Iris pigment epithelial cell (primary cell): ENCODE data around the gene SAMD1.
A peak's percentile ranks its signal among the peaks of the same experiment; 100 is the strongest.

Experiments
- DNase-seq: peaks from one replicate; pipeline ENCODE4 v3.0.0-alpha.2; 2011; ENCODE audit warnings: low read depth

The SAMD1 gene

GRCh38 chr19:14089662-14090508 is 666 bp downstream of the SAMD1 start:
- peak; percentile 86 for DNase-seq

- DNase-seq: peak; percentile 28
These were observed 1.2 kb downstream of the SAMD1 start for GRCh38 chr19:14089412-14089661.

- DNase-seq: no peak
These were observed 1.7 kb downstream of the SAMD1 start for GRCh38 chr19:14088634-14089411.

GRCh38 chr19:14086098-14086497 is 4.5 kb downstream of the SAMD1 start:
- no peak for DNase-seq

- DNase-seq: no peak
These were observed 5.1 kb downstream of the SAMD1 start, which contains the start of gene C19orf67 for GRCh38 chr19:14085309-14085995. Gene C19orf67 (minus strand): TSS chr19:14085783. CDS start chr19:14085627, 156 bp downstream.

- DNase-seq: no peak
These were observed 7.9 kb downstream of the SAMD1 start for GRCh38 chr19:14082675-14082960.

GRCh38 chr19:14081797-14082674 is 8.5 kb downstream of the SAMD1 start:
- DNase-seq: peak; percentile 38

GRCh38 chr19:14080887-14081796 is 9.4 kb downstream of the SAMD1 start:
- peak; percentile 99 for DNase-seq

- DNase-seq: no peak
These were observed 12.1 kb downstream of the SAMD1 start for GRCh38 chr19:14078411-14078810.

GRCh38 chr19:14073925-14074838 is 16.4 kb downstream of the SAMD1 start:
- peak; percentile 39 for DNase-seq

GRCh38 chr19:14073261-14073924 is 17.2 kb downstream of the SAMD1 start:
- peak; percentile 89 for DNase-seq

- peak; percentile 45 for DNase-seq
These were observed 17.9 kb downstream of the SAMD1 start, which contains the start of gene MISP3 for GRCh38 chr19:14072535-14073260. Gene MISP3 (plus strand): TSS chr19:14072786. CDS start chr19:14073310, 524 bp downstream.

GRCh38 chr19:14070268-14071050 is 20.1 kb downstream of the SAMD1 start:
- DNase-seq: no peak

GRCh38 chr19:14066134-14066533 is 24.4 kb downstream of the SAMD1 start:
- no peak for DNase-seq

GRCh38 chr19:14063105-14063504 is 27.4 kb downstream of the SAMD1 start:
- no peak for DNase-seq

GRCh38 chr19:14062558-14062855 is 28.0 kb downstream of the SAMD1 start:
- DNase-seq: no peak

GRCh38 chr19:14061751-14062557 is 28.6 kb downstream of the SAMD1 start, which contains the start of gene PALM3:
Gene PALM3 (minus strand): TSS chr19:14062076. CDS start chr19:14061980, 96 bp downstream.
- DNase-seq: no peak
